ENCODE data around the gene ABI3BP.

DNA sequence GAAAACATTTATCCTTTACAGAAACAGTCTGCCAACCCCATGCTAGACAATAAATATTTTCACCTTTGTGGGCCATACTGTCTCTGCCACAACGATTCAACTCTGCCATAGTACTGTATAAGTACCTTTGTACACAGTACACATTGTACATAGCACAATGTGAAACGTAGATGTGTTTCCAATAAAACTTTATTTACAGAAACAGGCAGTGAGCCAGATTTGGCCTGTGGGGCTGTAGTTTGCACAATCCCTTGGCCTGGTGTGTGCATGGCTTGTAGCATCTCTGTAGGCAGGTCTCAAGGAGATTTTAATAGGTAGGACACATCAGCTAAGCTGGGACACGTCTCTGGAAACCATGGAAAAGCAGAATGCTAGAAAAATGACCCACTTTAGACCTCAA lies 209.6 kb downstream of the ABI3BP start:
- no peak for TF ChIP-seq EZH2 (IDR thresholded peaks at IDR 0.05; ENCODE audit: borderline replicate concordance, low read length)
- TF ChIP-seq, protein P1, sequence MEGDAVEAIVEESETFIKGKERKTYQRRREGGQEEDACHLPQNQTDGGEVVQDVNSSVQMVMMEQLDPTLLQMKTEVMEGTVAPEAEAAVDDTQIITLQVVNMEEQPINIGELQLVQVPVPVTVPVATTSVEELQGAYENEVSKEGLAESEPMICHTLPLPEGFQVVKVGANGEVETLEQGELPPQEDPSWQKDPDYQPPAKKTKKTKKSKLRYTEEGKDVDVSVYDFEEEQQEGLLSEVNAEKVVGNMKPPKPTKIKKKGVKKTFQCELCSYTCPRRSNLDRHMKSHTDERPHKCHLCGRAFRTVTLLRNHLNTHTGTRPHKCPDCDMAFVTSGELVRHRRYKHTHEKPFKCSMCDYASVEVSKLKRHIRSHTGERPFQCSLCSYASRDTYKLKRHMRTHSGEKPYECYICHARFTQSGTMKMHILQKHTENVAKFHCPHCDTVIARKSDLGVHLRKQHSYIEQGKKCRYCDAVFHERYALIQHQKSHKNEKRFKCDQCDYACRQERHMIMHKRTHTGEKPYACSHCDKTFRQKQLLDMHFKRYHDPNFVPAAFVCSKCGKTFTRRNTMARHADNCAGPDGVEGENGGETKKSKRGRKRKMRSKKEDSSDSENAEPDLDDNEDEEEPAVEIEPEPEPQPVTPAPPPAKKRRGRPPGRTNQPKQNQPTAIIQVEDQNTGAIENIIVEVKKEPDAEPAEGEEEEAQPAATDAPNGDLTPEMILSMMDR (IDR thresholded peaks at IDR 0.05; ENCODE audit: low read length): no peak

Measured in OCI-LY1 (cell line).